ENCODE results near the gene RAMP2. TPM values are rescaled to one million over a fixed set of nuclear protein-coding genes. Genes with fewer than 3 reads are reported as not detected.

The RAMP2 gene
- total and polyA plus RNA-seq, 2 of the 13 experiments (the other 11 are each of a cell fraction or from before 2014, with no cell fraction given): 1.4 to 5.2 TPM

DNA sequence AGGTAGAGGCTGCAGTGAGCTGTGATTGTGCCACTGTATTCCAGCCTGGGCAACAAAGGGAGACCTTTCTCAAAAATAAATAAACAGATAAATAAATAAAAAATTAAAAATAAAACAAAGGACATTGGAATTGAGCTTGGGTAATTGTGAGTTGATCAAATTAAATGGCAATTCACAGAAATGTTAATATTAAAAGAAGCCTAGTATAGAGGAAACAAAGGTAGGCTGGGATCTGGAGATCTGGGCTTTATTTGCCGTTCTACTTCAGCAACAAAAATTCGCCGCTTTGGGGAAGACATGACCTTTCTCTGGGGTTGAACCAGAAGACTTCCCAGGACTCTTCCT lies 11.9 kb downstream of the RAMP2 start:
- FAIRE-seq (no peak), DNase-seq (ENCODE audit: low spot score) (no peak), ATAC-seq (no peak)
- Histone ChIP-seq H2AFZ (ENCODE audit: low read length) (peak overlapping the region; percentile 93), H3K79me2 (ENCODE audit: insufficient read depth, low read length) (peaks cover 25% of the 10 kb centered on the region), H3K4me1 (ENCODE audit: insufficient read depth, low read length) (peaks cover 49% of the 10 kb centered on the region), H3K4me2 (ENCODE audit: low read depth, low read length) (peak overlapping the region; percentile 97), H3K36me3 (replicated peaks in 1 of 2; ENCODE audit: control insufficient read depth in 1 of 2, insufficient read depth in 2 of 2, low read length in 2 of 2) (peaks cover 0 to 14% of the 10 kb centered on the region in 2 experiments; a peak in 2 of 5 replicates), H3K4me3 (replicated peaks in 1 of 3; ENCODE audit: insufficient read depth in 1 of 3, low read depth in 2 of 3, low read length in 3 of 3) (peak overlapping the region; percentile 74 to 96 (median 88)), H4K20me1 (ENCODE audit: insufficient read depth, low read length) (no peaks in the 10 kb centered on the region), H3K9ac (ENCODE audit: insufficient read depth, low read depth, low read length) (peak overlapping the region; percentile 87), H3K9me3 (ENCODE audit: low read length) (no peaks in the 10 kb centered on the region), H3K27me3 (ENCODE audit: control insufficient read depth in 1 of 2, insufficient read depth in 2 of 2, low read length in 2 of 2) (no peaks in the 10 kb centered on the region; a peak in 1 of 5 replicates), H3K27ac (ENCODE audit: extremely low read length, insufficient read depth, low read length) (peak overlapping the region; percentile 66)
- no peak for TF ChIP-seq SMC3 (IDR thresholded peaks at IDR 0.05; ENCODE audit: low read length)
- TF ChIP-seq, protein P1, sequence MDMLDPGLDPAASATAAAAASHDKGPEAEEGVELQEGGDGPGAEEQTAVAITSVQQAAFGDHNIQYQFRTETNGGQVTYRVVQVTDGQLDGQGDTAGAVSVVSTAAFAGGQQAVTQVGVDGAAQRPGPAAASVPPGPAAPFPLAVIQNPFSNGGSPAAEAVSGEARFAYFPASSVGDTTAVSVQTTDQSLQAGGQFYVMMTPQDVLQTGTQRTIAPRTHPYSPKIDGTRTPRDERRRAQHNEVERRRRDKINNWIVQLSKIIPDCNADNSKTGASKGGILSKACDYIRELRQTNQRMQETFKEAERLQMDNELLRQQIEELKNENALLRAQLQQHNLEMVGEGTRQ (IDR thresholded peaks at IDR 0.05; ENCODE audit: low read depth, low read length): no peak
- TF ChIP-seq, protein P1 (CRISPR knock-in tag; IDR thresholded peaks at IDR 0.05; ENCODE audit: borderline replicate concordance): 0 out of 2 replicates have a peak, but pooled peaks have one; percentile 18
- TF ChIP-seq TBL1XR1 (IDR thresholded peaks at IDR 0.05; ENCODE audit: borderline replicate concordance, low read length, partially characterized antibody): no peak
- TF ChIP-seq ZNF17 (CRISPR knock-in tag; IDR thresholded peaks at IDR 0.05): 0 out of 2 replicates have a peak, but pooled peaks have one; percentile 35
- 0 out of 2 replicates have a peak, but pooled peaks have one; percentile 54 for TF ChIP-seq NFIC (IDR thresholded peaks at IDR 0.05; ENCODE audit: low read length)
- TF ChIP-seq ZNF569 (CRISPR knock-in tag; IDR thresholded peaks at IDR 0.05; ENCODE audit: borderline replicate concordance): peak; percentile 71; the same call in 1 of the 2 replicates
- no peak for TF ChIP-seq ZNF224 (CRISPR knock-in tag; IDR thresholded peaks at IDR 0.05)
- in situ Hi-C loops (cut with HindIII; ENCODE audit: extremely low pct_ligation_motif_present, low pct_unique_long_range_greater_than_20kb) (no loop called here), intact Hi-C loops (cut with micrococcal nuclease; ENCODE audit: unreplicated experiment) (loop anchor here (1.0 kb wide), 1 partner anchor 51 kb away; the partner anchor contains the start of gene BECN1)
- CTCF ChIA-PET (ENCODE audit: low intra/inter-chr PET ratio, low total read pairs): no interaction called here
- POLR2A ChIA-PET: interaction anchor here (0.7 to 3.4 kb wide), 24 partner anchors 9 to 385 kb away, joined by 3 to 53 read pairs (median 6); partner anchors contain the start of genes BECN1, CNTD1, COA3 and EZH1
- BruUV-seq (replicated peaks): TSS peak; percentile 96
- WGBS (ENCODE audit: low lambda C conversion rate): 0% methylated on average over 3 of the region's 3 CpGs
